MCF 10A (cell line): ENCODE results near the gene FAM83B. TPM values are rescaled to one million over a fixed set of nuclear protein-coding genes. Genes with fewer than 3 reads are reported as not detected.
"Not testable (repeated sequence)": the region's sequence is repeated elsewhere in the genome, so short reads cannot be mapped to it uniquely, and the experiment has no call there.

ENCODE experiments used
- BruUV-seq: library from RNA; stranded (reverse); fragments of 400-500 nt; replicated peaks from 2 replicates; lab custom pipeline; 2021; lab: Mats Ljungman, UMichigan
- CTCF ChIA-PET: fragments of 300-600 bp; sonication (Branson Sonifier 250); formaldehyde crosslinking; extraction: SDS; loops from one replicate; lab custom pipeline; 2021; ENCODE audit warnings: antibody characterized with exemption, inconsistent platforms; lab: Yijun Ruan, JAX
- POLR2A ChIA-PET: fragments of 300-600, 350-650 bp; sonication (Branson Sonifier 250); formaldehyde crosslinking; extraction: SDS; loops from one replicate; lab custom pipeline; 2020; ENCODE audit warnings: antibody characterized with exemption, inconsistent platforms; lab: Yijun Ruan, JAX
- DNase-seq: peaks from one replicate; pipeline ENCODE4 v3.0.0-alpha.2; 2018; ENCODE audit not compliant: unreplicated experiment
- H3K27ac Mint-ChIP-seq: one replicate; pipeline ENCODE4 v1.8.0; 2022; ENCODE audit warnings: mild to moderate bottlenecking, low read depth, mixed read lengths; ENCODE audit not compliant: unreplicated experiment
- H3K27me3 Mint-ChIP-seq: one replicate; pipeline ENCODE4 v1.8.0; 2022; ENCODE audit warnings: mixed read lengths; ENCODE audit not compliant: insufficient read depth, unreplicated experiment
- H3K36me3 Mint-ChIP-seq: one replicate; pipeline ENCODE4 v1.8.0; 2022; ENCODE audit warnings: mild to moderate bottlenecking, moderate library complexity, mixed read lengths; ENCODE audit not compliant: insufficient read depth, unreplicated experiment
- H3K4me1 Mint-ChIP-seq: one replicate; pipeline ENCODE4 v1.8.0; 2022; ENCODE audit warnings: mixed read lengths; ENCODE audit not compliant: insufficient read depth, unreplicated experiment
- H3K4me3 Mint-ChIP-seq: one replicate; pipeline ENCODE4 v1.8.0; 2022; ENCODE audit warnings: mild to moderate bottlenecking, moderate library complexity, mixed read lengths; ENCODE audit not compliant: unreplicated experiment
- H3K9me3 Mint-ChIP-seq: one replicate; pipeline ENCODE4 v1.8.0; 2022; ENCODE audit warnings: mixed read lengths; ENCODE audit not compliant: unreplicated experiment
- CTCF ChIP-seq: fragments of 200-600 bp; IDR thresholded peaks from one replicate; pipeline ENCODE4 v1.8.0; 2022; ENCODE audit warnings: antibody characterized with exemption, mild to moderate bottlenecking; ENCODE audit not compliant: unreplicated experiment
- intact Hi-C: fragments of 100-400 bp; cut with micrococcal nuclease; formaldehyde crosslinking; loops from 2 replicates; pipeline ENCODE4 v1.14.1; 2022
- total RNA-seq: library from RNA; stranded (reverse); gene quantifications from 2 replicates; pipeline ENCODE4 v1.2.3, GENCODE V29; 2022

Gene FAM83B
- total RNA-seq, 1 experiment from 2014 or later, result 25.4 TPM

GRCh38 chr6:54810147-54810546 lies 36.4 kb upstream of the FAM83B start:
- Mint-ChIP-seq H3K9me3 (peaks cover 15% of the 10 kb centered on the region), H3K4me1 (no peaks in the 10 kb centered on the region), H3K4me3 (no peak overlapping the region), H3K27me3 (no peaks in the 10 kb centered on the region), H3K27ac (no peak overlapping the region), H3K36me3 (no peaks in the 10 kb centered on the region)
- no peak for TF ChIP-seq CTCF
- intact Hi-C loops, result no loop called here
- no TSS peak for BruUV-seq
- ChIA-PET POLR2A (no interaction called here), CTCF (interaction anchor here (0.6 to 1.4 kb wide), 3 partner anchors 92 to 1425 kb away, joined by 3 to 10 read pairs (median 3); no protein-coding TSS in a partner anchor)
- no peak for DNase-seq

GRCh38 chr6:54813892-54814291 lies 32.7 kb upstream of the FAM83B start:
- POLR2A ChIA-PET, result no interaction called here
- intact Hi-C loops, result no loop called here
- Mint-ChIP-seq H3K36me3 (no peaks in the 10 kb centered on the region), H3K27me3 (no peaks in the 10 kb centered on the region), H3K9me3 (peaks cover 15% of the 10 kb centered on the region), H3K4me1 (no peaks in the 10 kb centered on the region), H3K27ac (no peak overlapping the region), H3K4me3 (no peak overlapping the region)
- no peak for DNase-seq
- no TSS peak for BruUV-seq
- TF ChIP-seq CTCF, result no peak
- CTCF ChIA-PET, result no interaction called here

GRCh38 chr6:54817236-54817635 lies 29.3 kb upstream of the FAM83B start:
- DNase-seq, result no peak
- Mint-ChIP-seq H3K36me3 (no peaks in the 10 kb centered on the region), H3K4me3 (no peak overlapping the region), H3K27me3 (no peaks in the 10 kb centered on the region), H3K27ac (no peak overlapping the region), H3K9me3 (peaks cover 7% of the 10 kb centered on the region), H3K4me1 (no peaks in the 10 kb centered on the region)
- BruUV-seq, result no TSS peak
- intact Hi-C loops, result no loop called here
- ChIA-PET POLR2A (no interaction called here), CTCF (no interaction called here)
- no peak for TF ChIP-seq CTCF

GRCh38 chr6:54817834-54818233 lies 28.7 kb upstream of the FAM83B start:
- Mint-ChIP-seq H3K4me3 (no peak overlapping the region), H3K9me3 (peaks cover 7% of the 10 kb centered on the region), H3K36me3 (no peaks in the 10 kb centered on the region), H3K27ac (no peak overlapping the region), H3K4me1 (no peaks in the 10 kb centered on the region), H3K27me3 (no peaks in the 10 kb centered on the region)
- BruUV-seq, result no TSS peak
- TF ChIP-seq CTCF, result no peak
- POLR2A ChIA-PET, result no interaction called here
- CTCF ChIA-PET, result interaction anchor here (0.6 to 0.7 kb wide), 2 partner anchors 33 to 132 kb away, joined by 3 to 5 read pairs; no protein-coding TSS in a partner anchor
- intact Hi-C loops, result no loop called here
- no peak for DNase-seq

- H3K27ac Mint-ChIP-seq, BruUV-seq, intact Hi-C loops, CTCF ChIA-PET, H3K4me3 Mint-ChIP-seq, POLR2A ChIA-PET, H3K36me3 Mint-ChIP-seq, DNase-seq, H3K4me1 Mint-ChIP-seq, H3K27me3 Mint-ChIP-seq: not testable (repeated sequence)
- H3K9me3 Mint-ChIP-seq, result peaks cover 14% of the 10 kb centered on the region
These were observed 22.3 kb upstream of the FAM83B start for GRCh38 chr6:54824225-54824624.
